IMR-90 (cell line): ENCODE data around the gene ZCWPW1. TPM values are rescaled to one million over a fixed set of nuclear protein-coding genes. Genes with fewer than 3 reads are reported as not detected.
A peak's percentile ranks its signal among the peaks of the same experiment; 100 is the strongest.

Experiments
- ATAC-seq: fragments of 200-7000 bp; cut with Tn5 transposase; 2 replicates; pipeline ENCODE4 v1.9.1; 2020; ENCODE audit warnings: low read depth, mild to moderate bottlenecking, moderate library complexity
- BruUV-seq: library from RNA; stranded (reverse); fragments of 400-500 nt; replicated peaks from 2 replicates; lab custom pipeline; 2021; lab: Mats Ljungman, UMichigan
- CTCF ChIA-PET: fragments of 300-600 bp; formaldehyde crosslinking; extraction: SDS; loops from one replicate; lab custom pipeline; 2021; ENCODE audit warnings: antibody characterized with exemption; lab: Yijun Ruan, JAX
- POLR2A ChIA-PET: fragments of 300-600 bp; sonication (Branson Sonifier 250); formaldehyde crosslinking; loops from one replicate; lab custom pipeline; 2022; ENCODE audit warnings: antibody characterized with exemption; ENCODE audit not compliant: unreplicated experiment; lab: Charles Lee
- DNase-seq: peaks from one replicate; pipeline ENCODE4 v3.0.0; 2013
- H2AFZ ChIP-seq: replicated peaks from 2 replicates; pipeline ENCODE3; 2013; ENCODE audit warnings: low read length, mild to moderate bottlenecking; ENCODE audit not compliant: poor library complexity
- H2AK5ac ChIP-seq: 2 replicates; pipeline ENCODE4 v1.6.1; 2013; ENCODE audit warnings: low read depth, low read length, inconsistent platforms
- H2AK9ac ChIP-seq: replicated peaks from 2 replicates; pipeline ENCODE3; 2013; ENCODE audit warnings: mild to moderate bottlenecking, low read depth, low read length, moderate library complexity; ENCODE audit not compliant: poor library complexity
- H2BK120ac ChIP-seq: 2 replicates; pipeline ENCODE4 v1.6.1; 2013; ENCODE audit warnings: low read depth, low read length, inconsistent platforms
- H2BK15ac ChIP-seq: 3 replicates; pipeline ENCODE4 v1.6.1; 2013; ENCODE audit warnings: low read depth, low read length, inconsistent platforms
- H2BK20ac ChIP-seq: 2 replicates; pipeline ENCODE4 v1.6.1; 2013; ENCODE audit warnings: low read depth, mild to moderate bottlenecking, inconsistent platforms, low read length, moderate library complexity
- H2BK5ac ChIP-seq: 2 replicates; pipeline ENCODE4 v1.6.1; 2013; ENCODE audit warnings: mild to moderate bottlenecking, low read depth, low read length, inconsistent platforms; ENCODE audit not compliant: poor library complexity, severe bottlenecking
- H3K14ac ChIP-seq: replicated peaks from 2 replicates; pipeline ENCODE4 v1.6.1; 2013; ENCODE audit warnings: low read depth, low read length, inconsistent platforms
- H3K18ac ChIP-seq: 2 replicates; pipeline ENCODE4 v1.6.1; 2013; ENCODE audit warnings: low read depth, low read length, control low read depth
- H3K23ac ChIP-seq: 2 replicates; pipeline ENCODE4 v1.6.1; 2013; ENCODE audit warnings: low read depth, low read length, inconsistent platforms
- H3K27ac ChIP-seq: 2 replicates; pipeline ENCODE4 v1.5.1; 2013; ENCODE audit warnings: mild to moderate bottlenecking, control low read depth, low read length; ENCODE audit not compliant: insufficient read depth
- H3K27me3 ChIP-seq: 2 replicates; pipeline ENCODE4 v1.6.1; 2013; ENCODE audit warnings: low read length; ENCODE audit not compliant: control insufficient read depth, insufficient read depth
- H3K36me3 ChIP-seq: 2 replicates; pipeline ENCODE4 v1.6.1; 2013; ENCODE audit warnings: low read length, mixed read lengths; ENCODE audit not compliant: control insufficient read depth, insufficient read depth
- H3K4ac ChIP-seq: 2 replicates; pipeline ENCODE4 v1.6.1; 2013; ENCODE audit warnings: low read depth, low read length, inconsistent platforms
- H3K4me1 ChIP-seq: 2 replicates; pipeline ENCODE4 v1.6.1; 2013; ENCODE audit warnings: low read length, mixed read lengths; ENCODE audit not compliant: control insufficient read depth, insufficient read depth
- H3K4me2 ChIP-seq: 2 replicates; pipeline ENCODE4 v1.6.1; 2013; ENCODE audit warnings: low read depth, mild to moderate bottlenecking, control low read depth, low read length, moderate library complexity
- H3K4me3 ChIP-seq: 2 replicates; pipeline ENCODE4 v1.5.1; 2013; ENCODE audit warnings: low read depth, mild to moderate bottlenecking, control low read depth, low read length, moderate library complexity; ENCODE audit not compliant: insufficient read depth
- H3K56ac ChIP-seq: 2 replicates; pipeline ENCODE4 v1.6.1; 2013; ENCODE audit warnings: low read length, inconsistent platforms; ENCODE audit not compliant: insufficient read depth; ENCODE audit errors: extremely low read depth
- H3K79me1 ChIP-seq, 2 experiments: 2 replicates each; pipeline ENCODE4 v1.6.1; 2013; ENCODE audit warnings: low read length in 2 of 2, inconsistent platforms in 1 of 2, low read depth in 1 of 2
- H3K9ac ChIP-seq: 2 replicates; pipeline ENCODE4 v1.6.1; 2013; ENCODE audit warnings: low read depth, low read length, control low read depth
- H3K9me1 ChIP-seq: 2 replicates; pipeline ENCODE4 v1.6.1; 2013; ENCODE audit warnings: low read length, inconsistent platforms; ENCODE audit not compliant: insufficient read depth
- H3K9me3 ChIP-seq: 2 replicates; pipeline ENCODE4 v1.6.1; 2013; ENCODE audit warnings: low read length; ENCODE audit not compliant: control insufficient read depth, insufficient read depth
- H4K20me1 ChIP-seq: 2 replicates; pipeline ENCODE4 v1.6.1; 2013; ENCODE audit warnings: low read length, inconsistent platforms; ENCODE audit not compliant: insufficient read depth
- H4K5ac ChIP-seq: 2 replicates; pipeline ENCODE4 v1.6.1; 2013; ENCODE audit warnings: mild to moderate bottlenecking, low read depth, low read length, control low read depth
- H4K8ac ChIP-seq, 2 experiments: 2 replicates each; pipeline ENCODE4 v1.6.1; 2013; ENCODE audit warnings: low read depth in 2 of 2, low read length in 2 of 2, control low read depth in 1 of 2, inconsistent platforms in 1 of 2
- H4K91ac ChIP-seq: 2 replicates; pipeline ENCODE4 v1.6.1; 2013; ENCODE audit warnings: low read depth, low read length, inconsistent platforms; ENCODE audit not compliant: insufficient read depth
- NFE2L2 ChIP-seq: fragments of 150-350 bp; IDR thresholded peaks from 2 replicates; pipeline ENCODE4 v1.6.1; 2016; ENCODE audit warnings: low read depth, mild to moderate bottlenecking, low read length
- RCOR1 ChIP-seq: IDR thresholded peaks from 2 replicates; pipeline ENCODE4 v1.6.1; 2012; ENCODE audit warnings: mild to moderate bottlenecking, low read length, improper control_type of control experiment; ENCODE audit not compliant: insufficient replicate concordance
- RFX5 ChIP-seq: IDR thresholded peaks from 2 replicates; pipeline ENCODE4 v1.8.0; 2012; ENCODE audit warnings: low read depth, mild to moderate bottlenecking, low read length, moderate library complexity
- WGBS, 2 experiments: methylation state at CpG; one replicate each; pipeline versions ENCODE4 v1.1.5 to v1.1.7; 2013; ENCODE audit warnings: missing lambda C conversion rate in 2 of 2; ENCODE audit not compliant: insufficient read length in 1 of 2; ENCODE audit errors: extremely low coverage in 2 of 2; 5-methylcytosine and 5-hydroxymethylcytosine counted together
- dilution Hi-C: fragments of 300-500 bp; cut with HindIII; formaldehyde crosslinking; loops from one replicate; pipeline ENCODE4 v1.14.3; 2018; ENCODE audit warnings: low sequenced_read_pairs; ENCODE audit not compliant: unreplicated experiment
- in situ Hi-C: fragments of 300-500 bp; cut with MboI; formaldehyde crosslinking; loops from 3 replicates; pipeline ENCODE4 v1.14.3; 2019; ENCODE audit warnings: low sequenced_read_pairs, inconsistent platforms, mixed read lengths
- intact Hi-C: fragments of 100-400 bp; cut with micrococcal nuclease; formaldehyde crosslinking; loops from 2 replicates; pipeline ENCODE4 v1.10.0; 2022
- polyA plus RNA-seq, 3 experiments: library from polyadenylated mRNA; depleted of rRNA; stranded (reverse); fragments of >200 nt; gene quantifications; 2 replicates each; pipeline ENCODE4 v1.2.3, GENCODE V29; 2012; ENCODE audit warnings: low replicate concordance in 1 of 3
- total RNA-seq: library from RNA; depleted of rRNA; stranded (reverse); fragments of >200 nt; gene quantifications from 2 replicates; pipeline ENCODE4 v1.2.3, GENCODE V29; 2012

Gene ZCWPW1
- total and polyA plus RNA-seq, 2 of the 4 experiments (the other 2 are of a cell fraction) = 0.72 to 1.3 TPM

DNA sequence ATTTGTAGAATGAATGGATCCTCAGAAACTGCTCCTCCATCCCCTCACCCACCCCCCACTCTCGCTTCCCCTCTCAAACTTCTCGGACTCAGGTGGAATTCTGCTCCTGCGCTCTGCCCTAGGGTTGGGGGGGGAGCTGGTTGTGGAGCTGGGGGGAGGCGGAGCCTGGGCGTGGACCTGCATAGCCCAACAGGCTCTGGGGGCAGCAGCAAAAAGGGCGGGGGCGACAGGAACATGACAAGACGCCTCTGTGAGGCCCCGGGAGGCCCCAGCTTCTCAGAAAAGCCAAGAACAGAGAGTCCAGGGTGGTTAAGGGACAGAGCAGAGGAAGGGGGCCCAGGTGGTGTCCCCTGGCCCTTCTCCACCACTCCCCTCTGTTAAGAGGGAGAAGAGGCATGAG lies 47.0 kb upstream of the ZCWPW1 start:
- Histone ChIP-seq H3K4me2 (peak overlapping the region; percentile 93), H4K91ac (no peak overlapping the region), H3K9me3 (no peaks in the 10 kb centered on the region), H3K4me3 (no peak overlapping the region; the same call in 1 of the 2 replicates), H3K4ac (no peak overlapping the region), H2BK5ac (no peak overlapping the region), H3K14ac (no peak overlapping the region), H3K9me1 (no peaks in the 10 kb centered on the region), H2AFZ (peak overlapping the region; percentile 52), H2AK5ac (peak overlapping the region; percentile 64), H4K20me1 (peaks cover 33% of the 10 kb centered on the region), H2BK15ac (no peak overlapping the region), H4K8ac (no peak overlapping the region), H3K79me1 (peaks cover 25 to 57% of the 10 kb centered on the region in 2 experiments; a peak in 3 of 4 replicates), H3K56ac (no peak overlapping the region), H2BK120ac (no peak overlapping the region), H2BK20ac (no peak overlapping the region), H3K4me1 (peaks cover 16% of the 10 kb centered on the region), H2AK9ac (peak overlapping the region; percentile 73), H3K23ac (peak overlapping the region; percentile 75), H3K27me3 (no peaks in the 10 kb centered on the region), H3K9ac (peak overlapping the region; percentile 32; the same call in 1 of the 2 replicates), H4K5ac (no peak overlapping the region), H3K27ac (0 out of 2 replicates have a peak overlapping the region, but pooled peaks have one; percentile 24), H3K18ac (no peak overlapping the region), H3K36me3 (peaks cover 36% of the 10 kb centered on the region; the same call in 1 of the 2 replicates)
- ChIA-PET CTCF (interaction anchor here (0.7 to 0.9 kb wide), 2 partner anchors 84 kb away, joined by 3 to 4 read pairs; no protein-coding TSS in a partner anchor), POLR2A (no interaction called here)
- WGBS, 2 experiments = no CpG with 5 or more reads among the region's 9 CpGs
- no peak for ATAC-seq
- intact Hi-C loops (loop anchor here (5.0 kb wide), 1 partner anchor 72 kb away; no protein-coding TSS in a partner anchor), in situ Hi-C loops (loop anchor here (10.0 kb wide), 1 partner anchor 199 kb away; the partner anchor contains the start of gene GNB2), dilution Hi-C loops (no loop called here)
- no peak for DNase-seq
- no TSS peak for BruUV-seq
- TF ChIP-seq RCOR1 (no peak), NFE2L2 (no peak), RFX5 (no peak)
